ENCODE results near the gene CHCHD2.
"Not testable (repeated sequence)": the region's sequence is repeated elsewhere in the genome, so short reads cannot be mapped to it uniquely, and the experiment has no call there.

- TF ChIP-seq CTCF, POLR2A, POLR2AphosphoS5 (IDR thresholded peaks at IDR 0.05): not testable (repeated sequence)
Observed at GRCh38 chr7:56066376-56066775, 39.9 kb downstream of the CHCHD2 start.

Measured in gastroesophageal sphincter (tissue), 3 donors.